ENCODE results near the gene TMOD3. TPM values are rescaled to one million over a fixed set of nuclear protein-coding genes. Genes with fewer than 3 reads are reported as not detected.
"Not testable (repeated sequence)": the region's sequence is repeated elsewhere in the genome, so short reads cannot be mapped to it uniquely, and the experiment has no call there.

TMOD3 gene
- total and polyA plus RNA-seq, 4 donors, result 7.2 to 23.9 (median 14.1) TPM

DNA sequence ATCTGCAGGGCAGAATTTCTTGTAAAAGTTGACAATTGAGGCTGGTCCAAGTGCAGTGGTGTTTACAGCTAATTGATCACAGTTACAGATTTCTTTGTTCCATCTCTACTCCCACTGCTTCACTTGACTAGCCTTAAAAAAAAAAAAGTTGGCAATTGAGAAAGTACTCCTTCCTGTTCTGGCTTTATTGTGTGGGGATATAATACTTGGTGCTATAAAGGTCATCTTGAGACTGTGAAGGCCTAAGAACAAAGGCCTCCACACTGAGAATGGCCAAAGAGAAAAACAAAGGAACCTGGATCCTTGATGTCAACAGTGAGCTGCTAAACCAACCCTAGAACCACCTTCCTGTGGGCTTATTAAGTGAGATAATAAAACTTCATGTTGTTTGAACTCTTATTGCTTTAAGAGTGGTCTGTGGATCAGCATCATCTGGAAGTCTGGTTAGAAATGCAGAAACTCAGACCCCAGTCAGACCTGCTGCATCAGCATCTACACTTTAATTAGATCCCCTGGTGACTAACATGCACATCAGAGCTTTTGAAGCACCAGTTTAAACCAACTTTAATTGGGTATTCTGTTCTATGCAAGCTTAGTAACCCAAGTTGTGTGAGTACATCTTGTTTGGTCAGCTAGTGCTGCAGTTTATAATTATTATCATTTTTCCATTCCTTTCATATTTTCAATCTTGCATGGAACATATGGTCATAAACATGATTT is 55.2 kb downstream of the TMOD3 start:
- no peaks in the 10 kb centered on the region for H3K27me3 ChIP-seq (ENCODE audit: control insufficient read depth in 4 of 4, insufficient read depth in 4 of 4, low read length in 3 of 4)
- H3K27ac ChIP-seq (ENCODE audit: low read depth in 1 of 2, low read length in 2 of 2), result no peak overlapping the region
- DNase-seq (ENCODE audit: low spot score), result no peak
- H3K9ac ChIP-seq (ENCODE audit: low read depth in 1 of 2, low read length in 2 of 2), result no peak overlapping the region
- H3K4me3 ChIP-seq (ENCODE audit: low read depth in 1 of 3, low read length in 3 of 3), result no peak overlapping the region
- TF ChIP-seq, protein P1, sequence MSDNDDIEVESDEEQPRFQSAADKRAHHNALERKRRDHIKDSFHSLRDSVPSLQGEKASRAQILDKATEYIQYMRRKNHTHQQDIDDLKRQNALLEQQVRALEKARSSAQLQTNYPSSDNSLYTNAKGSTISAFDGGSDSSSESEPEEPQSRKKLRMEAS (IDR thresholded peaks at IDR 0.05), result no peak
- TF ChIP-seq NR2F2 (IDR thresholded peaks at IDR 0.05), result peak; percentile 33
- peaks cover 0 to under 1% (median 0%) of the 10 kb centered on the region in 4 donors for H3K36me3 ChIP-seq (ENCODE audit: control insufficient read depth in 4 of 4, insufficient read depth in 3 of 4, low read depth in 1 of 4, low read length in 3 of 4)
- H3K4me1 ChIP-seq (ENCODE audit: control insufficient read depth in 4 of 4, insufficient read depth in 4 of 4, low read length in 3 of 4), result peaks cover 0 to 5% (median 3%) of the 10 kb centered on the region in 4 donors
- H3K9me3 ChIP-seq (ENCODE audit: control insufficient read depth in 4 of 4, low read length in 3 of 4), result no peaks in the 10 kb centered on the region

DNA sequence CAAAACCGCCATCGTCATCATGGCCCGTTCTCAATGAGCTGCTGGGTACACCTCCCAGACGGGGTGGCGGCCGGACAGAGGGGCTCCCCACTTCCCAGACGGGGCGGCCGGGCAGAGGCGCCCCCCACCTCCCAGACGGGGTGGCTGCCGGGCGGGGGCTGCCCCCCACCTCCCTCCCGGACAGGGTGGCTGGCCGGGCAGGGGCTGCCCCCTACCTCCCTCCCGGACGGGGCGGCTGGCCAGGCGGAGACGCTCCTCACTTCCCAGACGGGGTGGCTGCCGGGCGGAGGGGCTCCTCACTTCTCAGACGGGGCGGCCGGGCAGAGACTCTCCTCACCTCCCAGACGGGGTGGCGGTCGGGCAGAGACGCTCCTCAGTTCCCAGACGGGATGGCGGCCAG is 56.3 kb downstream of the TMOD3 start:
- not testable (repeated sequence) for H3K4me3 ChIP-seq (ENCODE audit: low read depth in 1 of 3, low read length in 3 of 3); H3K36me3 ChIP-seq (ENCODE audit: control insufficient read depth in 4 of 4, insufficient read depth in 3 of 4, low read depth in 1 of 4, low read length in 3 of 4); H3K27me3 ChIP-seq (ENCODE audit: control insufficient read depth in 4 of 4, insufficient read depth in 4 of 4, low read length in 3 of 4); H3K27ac ChIP-seq (ENCODE audit: low read depth in 1 of 2, low read length in 2 of 2); H3K9ac ChIP-seq (ENCODE audit: low read depth in 1 of 2, low read length in 2 of 2); DNase-seq (ENCODE audit: low spot score); H3K4me1 ChIP-seq (ENCODE audit: control insufficient read depth in 4 of 4, insufficient read depth in 4 of 4, low read length in 3 of 4); H3K9me3 ChIP-seq (ENCODE audit: control insufficient read depth in 4 of 4, low read length in 3 of 4)
- 97% methylated on average over 32 of the region's 32 CpGs for WGBS

DNA sequence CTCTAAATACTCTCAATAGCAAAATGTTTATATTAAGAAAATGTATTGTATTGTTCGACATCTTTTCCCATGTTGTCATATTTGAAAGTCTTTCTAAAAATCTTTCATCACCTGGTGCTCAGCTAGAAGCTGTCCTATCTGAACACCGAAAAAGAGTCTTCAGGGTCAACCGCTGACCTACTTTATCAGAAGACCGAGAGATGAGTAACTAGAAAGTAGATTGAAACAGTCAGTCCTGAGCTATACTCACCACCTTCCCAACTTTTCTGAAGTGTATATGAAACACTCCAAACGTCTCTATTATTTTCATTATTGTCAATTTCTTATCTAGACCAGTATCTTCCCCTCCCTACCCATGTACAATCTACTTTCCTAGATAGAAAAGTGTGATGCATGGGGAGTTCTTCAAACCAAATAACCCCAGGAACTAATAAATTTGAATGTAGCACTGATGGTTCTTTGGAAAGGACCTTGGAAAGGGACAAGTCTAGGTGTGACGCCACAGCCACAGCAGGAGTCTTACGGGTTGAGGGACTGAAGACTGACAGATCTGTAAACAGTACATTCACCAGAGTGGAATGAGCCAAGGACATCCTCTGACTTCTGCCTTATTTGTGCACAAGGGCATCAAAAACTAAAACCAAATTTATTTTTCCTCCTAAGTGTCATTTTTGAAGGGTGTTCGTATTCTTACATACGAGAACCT is 58.6 kb downstream of the TMOD3 start:
- Histone ChIP-seq H3K9ac (ENCODE audit: low read depth in 1 of 2, low read length in 2 of 2) (no peak overlapping the region), H3K36me3 (ENCODE audit: control insufficient read depth in 4 of 4, insufficient read depth in 3 of 4, low read depth in 1 of 4, low read length in 3 of 4) (peaks cover 0 to 2% (median 0%) of the 10 kb centered on the region in 4 donors), H3K27ac (ENCODE audit: low read depth in 1 of 2, low read length in 2 of 2) (peak overlapping the region in 1 of 2 donors; percentile 43), H3K27me3 (ENCODE audit: control insufficient read depth in 4 of 4, insufficient read depth in 4 of 4, low read length in 3 of 4) (no peaks in the 10 kb centered on the region), H3K4me1 (ENCODE audit: control insufficient read depth in 4 of 4, insufficient read depth in 4 of 4, low read length in 3 of 4) (peaks cover 0 to 5% (median 3%) of the 10 kb centered on the region in 4 donors), H3K9me3 (ENCODE audit: control insufficient read depth in 4 of 4, low read length in 3 of 4) (no peaks in the 10 kb centered on the region), H3K4me3 (ENCODE audit: low read depth in 1 of 3, low read length in 3 of 3) (no peak overlapping the region)
- no peak for DNase-seq (ENCODE audit: low spot score)
- WGBS, result 77% methylated on average over 9 of the region's 9 CpGs
- TF ChIP-seq NR2F2 (IDR thresholded peaks at IDR 0.05), result no peak
- TF ChIP-seq FOXA2 (IDR thresholded peaks at IDR 0.05), result no peak
- TF ChIP-seq RAD21 (IDR thresholded peaks at IDR 0.05), result no peak
- TF ChIP-seq, protein P1 (IDR thresholded peaks at IDR 0.05), result no peak
- TF ChIP-seq FOXA1 (IDR thresholded peaks at IDR 0.05), result no peak
- no peak for TF ChIP-seq HNF4G (IDR thresholded peaks at IDR 0.05)
- TF ChIP-seq GABPA (IDR thresholded peaks at IDR 0.05 in 1 of 2, conservative IDR thresholded peaks at IDR 0.05 in 1 of 2), result no peak
- TF ChIP-seq, protein P2, sequence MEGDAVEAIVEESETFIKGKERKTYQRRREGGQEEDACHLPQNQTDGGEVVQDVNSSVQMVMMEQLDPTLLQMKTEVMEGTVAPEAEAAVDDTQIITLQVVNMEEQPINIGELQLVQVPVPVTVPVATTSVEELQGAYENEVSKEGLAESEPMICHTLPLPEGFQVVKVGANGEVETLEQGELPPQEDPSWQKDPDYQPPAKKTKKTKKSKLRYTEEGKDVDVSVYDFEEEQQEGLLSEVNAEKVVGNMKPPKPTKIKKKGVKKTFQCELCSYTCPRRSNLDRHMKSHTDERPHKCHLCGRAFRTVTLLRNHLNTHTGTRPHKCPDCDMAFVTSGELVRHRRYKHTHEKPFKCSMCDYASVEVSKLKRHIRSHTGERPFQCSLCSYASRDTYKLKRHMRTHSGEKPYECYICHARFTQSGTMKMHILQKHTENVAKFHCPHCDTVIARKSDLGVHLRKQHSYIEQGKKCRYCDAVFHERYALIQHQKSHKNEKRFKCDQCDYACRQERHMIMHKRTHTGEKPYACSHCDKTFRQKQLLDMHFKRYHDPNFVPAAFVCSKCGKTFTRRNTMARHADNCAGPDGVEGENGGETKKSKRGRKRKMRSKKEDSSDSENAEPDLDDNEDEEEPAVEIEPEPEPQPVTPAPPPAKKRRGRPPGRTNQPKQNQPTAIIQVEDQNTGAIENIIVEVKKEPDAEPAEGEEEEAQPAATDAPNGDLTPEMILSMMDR (IDR thresholded peaks at IDR 0.05; ENCODE audit: low read depth, low read length, missing input control), result no peak
- no peak for TF ChIP-seq YY1 (IDR thresholded peaks at IDR 0.05)
- TF ChIP-seq SP1 (IDR thresholded peaks at IDR 0.05), result no peak
- TF ChIP-seq RXRA (IDR thresholded peaks at IDR 0.05), result no peak
- TF ChIP-seq TAF1 (conservative IDR thresholded peaks at IDR 0.05), result no peak
- TF ChIP-seq, protein P3, sequence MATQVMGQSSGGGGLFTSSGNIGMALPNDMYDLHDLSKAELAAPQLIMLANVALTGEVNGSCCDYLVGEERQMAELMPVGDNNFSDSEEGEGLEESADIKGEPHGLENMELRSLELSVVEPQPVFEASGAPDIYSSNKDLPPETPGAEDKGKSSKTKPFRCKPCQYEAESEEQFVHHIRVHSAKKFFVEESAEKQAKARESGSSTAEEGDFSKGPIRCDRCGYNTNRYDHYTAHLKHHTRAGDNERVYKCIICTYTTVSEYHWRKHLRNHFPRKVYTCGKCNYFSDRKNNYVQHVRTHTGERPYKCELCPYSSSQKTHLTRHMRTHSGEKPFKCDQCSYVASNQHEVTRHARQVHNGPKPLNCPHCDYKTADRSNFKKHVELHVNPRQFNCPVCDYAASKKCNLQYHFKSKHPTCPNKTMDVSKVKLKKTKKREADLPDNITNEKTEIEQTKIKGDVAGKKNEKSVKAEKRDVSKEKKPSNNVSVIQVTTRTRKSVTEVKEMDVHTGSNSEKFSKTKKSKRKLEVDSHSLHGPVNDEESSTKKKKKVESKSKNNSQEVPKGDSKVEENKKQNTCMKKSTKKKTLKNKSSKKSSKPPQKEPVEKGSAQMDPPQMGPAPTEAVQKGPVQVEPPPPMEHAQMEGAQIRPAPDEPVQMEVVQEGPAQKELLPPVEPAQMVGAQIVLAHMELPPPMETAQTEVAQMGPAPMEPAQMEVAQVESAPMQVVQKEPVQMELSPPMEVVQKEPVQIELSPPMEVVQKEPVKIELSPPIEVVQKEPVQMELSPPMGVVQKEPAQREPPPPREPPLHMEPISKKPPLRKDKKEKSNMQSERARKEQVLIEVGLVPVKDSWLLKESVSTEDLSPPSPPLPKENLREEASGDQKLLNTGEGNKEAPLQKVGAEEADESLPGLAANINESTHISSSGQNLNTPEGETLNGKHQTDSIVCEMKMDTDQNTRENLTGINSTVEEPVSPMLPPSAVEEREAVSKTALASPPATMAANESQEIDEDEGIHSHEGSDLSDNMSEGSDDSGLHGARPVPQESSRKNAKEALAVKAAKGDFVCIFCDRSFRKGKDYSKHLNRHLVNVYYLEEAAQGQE (IDR thresholded peaks at IDR 0.05), result no peak
- TF ChIP-seq EGR1 (IDR thresholded peaks at IDR 0.05; ENCODE audit: low read depth in 2 of 2), result no peak
- TF ChIP-seq JUND (IDR thresholded peaks at IDR 0.05), result no peak
- TF ChIP-seq HNF4A (conservative IDR thresholded peaks at IDR 0.05), result no peak
- TF ChIP-seq, protein P4, sequence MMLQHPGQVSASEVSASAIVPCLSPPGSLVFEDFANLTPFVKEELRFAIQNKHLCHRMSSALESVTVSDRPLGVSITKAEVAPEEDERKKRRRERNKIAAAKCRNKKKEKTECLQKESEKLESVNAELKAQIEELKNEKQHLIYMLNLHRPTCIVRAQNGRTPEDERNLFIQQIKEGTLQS (IDR thresholded peaks at IDR 0.05), result no peak
- TF ChIP-seq, protein P5, sequence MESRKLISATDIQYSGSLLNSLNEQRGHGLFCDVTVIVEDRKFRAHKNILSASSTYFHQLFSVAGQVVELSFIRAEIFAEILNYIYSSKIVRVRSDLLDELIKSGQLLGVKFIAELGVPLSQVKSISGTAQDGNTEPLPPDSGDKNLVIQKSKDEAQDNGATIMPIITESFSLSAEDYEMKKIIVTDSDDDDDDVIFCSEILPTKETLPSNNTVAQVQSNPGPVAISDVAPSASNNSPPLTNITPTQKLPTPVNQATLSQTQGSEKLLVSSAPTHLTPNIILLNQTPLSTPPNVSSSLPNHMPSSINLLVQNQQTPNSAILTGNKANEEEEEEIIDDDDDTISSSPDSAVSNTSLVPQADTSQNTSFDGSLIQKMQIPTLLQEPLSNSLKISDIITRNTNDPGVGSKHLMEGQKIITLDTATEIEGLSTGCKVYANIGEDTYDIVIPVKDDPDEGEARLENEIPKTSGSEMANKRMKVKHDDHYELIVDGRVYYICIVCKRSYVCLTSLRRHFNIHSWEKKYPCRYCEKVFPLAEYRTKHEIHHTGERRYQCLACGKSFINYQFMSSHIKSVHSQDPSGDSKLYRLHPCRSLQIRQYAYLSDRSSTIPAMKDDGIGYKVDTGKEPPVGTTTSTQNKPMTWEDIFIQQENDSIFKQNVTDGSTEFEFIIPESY (IDR thresholded peaks at IDR 0.05), result no peak

All from liver (tissue), 9 donors.